Fibroblast of mammary gland (primary cell): ENCODE measurements around the gene NATD1.
"Not testable (repeated sequence)": the region's sequence is repeated elsewhere in the genome, so short reads cannot be mapped to it uniquely, and the experiment has no call there.

Experiments
- DNase-seq: peaks from one replicate; pipeline ENCODE4 v3.0.0-alpha.2; 2010; ENCODE audit warnings: low read depth
- H3K4me3 ChIP-seq: 2 replicates; pipeline ENCODE4 v1.5.1; 2011; ENCODE audit warnings: low read depth, mild to moderate bottlenecking, low read length, moderate library complexity; ENCODE audit not compliant: control insufficient read depth
- CTCF ChIP-seq: conservative IDR thresholded peaks from 2 replicates; pipeline ENCODE4 v1.5.1; 2011; ENCODE audit warnings: low read depth, low read length, inconsistent platforms; ENCODE audit not compliant: control insufficient read depth, insufficient read depth

The NATD1 gene

GRCh38 chr17:21228111-21228510, 25.1 kb downstream of the NATD1 start:
- TF ChIP-seq CTCF, result no peak
- H3K4me3 ChIP-seq, result no peak overlapping the region
- DNase-seq, result no peak

- H3K4me3 ChIP-seq, DNase-seq: not testable (repeated sequence)
Observed at GRCh38 chr17:21227277-21227676, 25.9 kb downstream of the NATD1 start.

- no peak for TF ChIP-seq CTCF
- no peak overlapping the region for H3K4me3 ChIP-seq
- DNase-seq, result no peak
Observed at GRCh38 chr17:21223086-21223485, 30.1 kb downstream of the NATD1 start.

GRCh38 chr17:21218831-21219380, 34.3 kb downstream of the NATD1 start:
- no peak for DNase-seq
- TF ChIP-seq CTCF, result no peak
- H3K4me3 ChIP-seq, result no peak overlapping the region

- no peak for DNase-seq
- H3K4me3 ChIP-seq, result no peak overlapping the region
- TF ChIP-seq CTCF, result no peak
Observed at GRCh38 chr17:21218101-21218500, 35.1 kb downstream of the NATD1 start.

- no peak for DNase-seq
- TF ChIP-seq CTCF, result no peak
- H3K4me3 ChIP-seq, result no peak overlapping the region
Observed at GRCh38 chr17:21217346-21217745, 35.9 kb downstream of the NATD1 start.

- H3K4me3 ChIP-seq, result no peak overlapping the region
- DNase-seq, result peak; percentile 38
Observed at GRCh38 chr17:21215935-21216334, 37.3 kb downstream of the NATD1 start.

More at GRCh38 chr17:21215935-21216334, 37.3 kb downstream of the NATD1 start:
- TF ChIP-seq CTCF, result no peak
